Neural crest cell (in vitro differentiated cells): ENCODE results near the gene HLA-DOB. TPM values are rescaled to one million over a fixed set of nuclear protein-coding genes. Genes with fewer than 3 reads are reported as not detected.

Experiments
- DNase-seq: peaks from one replicate; pipeline ENCODE4 v3.0.0; 2021; ENCODE audit warnings: low read depth, mixed read lengths, low spot score
- H3K27ac Mint-ChIP-seq: one replicate; pipeline ENCODE4 v1.8.0; 2021; ENCODE audit warnings: mild to moderate bottlenecking, mixed read lengths; ENCODE audit not compliant: unreplicated experiment
- H3K27me3 Mint-ChIP-seq: 2 replicates; pipeline ENCODE4 v1.8.0; 2021; ENCODE audit warnings: low read depth, mild to moderate bottlenecking, mixed read lengths
- H3K36me3 Mint-ChIP-seq: 2 replicates; pipeline ENCODE4 v1.8.0; 2021; ENCODE audit warnings: low read depth, mild to moderate bottlenecking, mixed read lengths
- H3K4me1 Mint-ChIP-seq: 2 replicates; pipeline ENCODE4 v1.8.0; 2021; ENCODE audit warnings: mixed read lengths
- H3K4me3 Mint-ChIP-seq: one replicate; pipeline ENCODE4 v1.8.0; 2021; ENCODE audit warnings: mild to moderate bottlenecking, mixed read lengths
- H3K9me3 Mint-ChIP-seq: 2 replicates; pipeline ENCODE4 v1.8.0; 2021; ENCODE audit warnings: mixed read lengths
- total RNA-seq: library from RNA; stranded (reverse); gene quantifications from 2 replicates; pipeline ENCODE4 v1.2.1, GENCODE V29; 2021
- TF ChIP-seq, protein P1 (sequence below): fragments of 200-600 bp; sonication (generic); conservative IDR thresholded peaks from 2 replicates; pipeline ENCODE4 v1.5.0; 2021; ENCODE audit warnings: antibody characterized with exemption, mild to moderate bottlenecking

HLA-DOB gene
- total RNA-seq, 1 donor from 2014 or later: 0.28 TPM

GRCh38 chr6:32837651-32838113 lies 20.9 kb upstream of the HLA-DOB start:
- no peaks in the 10 kb centered on the region for H3K36me3 Mint-ChIP-seq
- TF ChIP-seq, protein P1, sequence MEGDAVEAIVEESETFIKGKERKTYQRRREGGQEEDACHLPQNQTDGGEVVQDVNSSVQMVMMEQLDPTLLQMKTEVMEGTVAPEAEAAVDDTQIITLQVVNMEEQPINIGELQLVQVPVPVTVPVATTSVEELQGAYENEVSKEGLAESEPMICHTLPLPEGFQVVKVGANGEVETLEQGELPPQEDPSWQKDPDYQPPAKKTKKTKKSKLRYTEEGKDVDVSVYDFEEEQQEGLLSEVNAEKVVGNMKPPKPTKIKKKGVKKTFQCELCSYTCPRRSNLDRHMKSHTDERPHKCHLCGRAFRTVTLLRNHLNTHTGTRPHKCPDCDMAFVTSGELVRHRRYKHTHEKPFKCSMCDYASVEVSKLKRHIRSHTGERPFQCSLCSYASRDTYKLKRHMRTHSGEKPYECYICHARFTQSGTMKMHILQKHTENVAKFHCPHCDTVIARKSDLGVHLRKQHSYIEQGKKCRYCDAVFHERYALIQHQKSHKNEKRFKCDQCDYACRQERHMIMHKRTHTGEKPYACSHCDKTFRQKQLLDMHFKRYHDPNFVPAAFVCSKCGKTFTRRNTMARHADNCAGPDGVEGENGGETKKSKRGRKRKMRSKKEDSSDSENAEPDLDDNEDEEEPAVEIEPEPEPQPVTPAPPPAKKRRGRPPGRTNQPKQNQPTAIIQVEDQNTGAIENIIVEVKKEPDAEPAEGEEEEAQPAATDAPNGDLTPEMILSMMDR: no peak
- H3K9me3 Mint-ChIP-seq: no peaks in the 10 kb centered on the region
- no peak for DNase-seq
- H3K4me1 Mint-ChIP-seq: peaks cover 12% of the 10 kb centered on the region
- no peak overlapping the region for H3K27ac Mint-ChIP-seq
- H3K27me3 Mint-ChIP-seq: peaks cover 24% of the 10 kb centered on the region
- H3K4me3 Mint-ChIP-seq: peak overlapping the region; percentile 95

DNA sequence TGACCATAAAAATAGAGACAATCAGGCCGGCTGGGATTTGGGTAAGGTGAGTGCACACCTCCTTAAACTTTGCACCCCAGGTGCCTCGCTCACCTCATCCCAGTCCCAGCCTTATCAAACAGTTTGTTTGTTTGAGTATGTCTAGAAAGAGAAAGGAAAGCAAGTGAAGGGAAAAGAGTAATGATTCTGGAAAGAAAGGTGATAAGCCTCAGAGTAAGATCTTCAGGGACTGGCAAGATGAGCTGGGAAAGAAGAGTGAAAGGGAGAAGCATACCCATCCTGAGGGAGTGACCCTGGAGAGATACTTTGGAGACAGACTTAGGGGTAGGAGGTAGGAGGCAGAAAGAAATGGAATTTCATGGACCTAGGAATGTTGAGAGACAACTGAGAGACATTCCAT lies 20.1 kb upstream of the HLA-DOB start:
- Mint-ChIP-seq H3K4me3 (peak overlapping the region; percentile 95), H3K9me3 (no peaks in the 10 kb centered on the region), H3K36me3 (no peaks in the 10 kb centered on the region), H3K27ac (no peak overlapping the region), H3K4me1 (peaks cover 12% of the 10 kb centered on the region), H3K27me3 (peaks cover 16% of the 10 kb centered on the region)
- TF ChIP-seq, protein P1: no peak
- no peak for DNase-seq

DNA sequence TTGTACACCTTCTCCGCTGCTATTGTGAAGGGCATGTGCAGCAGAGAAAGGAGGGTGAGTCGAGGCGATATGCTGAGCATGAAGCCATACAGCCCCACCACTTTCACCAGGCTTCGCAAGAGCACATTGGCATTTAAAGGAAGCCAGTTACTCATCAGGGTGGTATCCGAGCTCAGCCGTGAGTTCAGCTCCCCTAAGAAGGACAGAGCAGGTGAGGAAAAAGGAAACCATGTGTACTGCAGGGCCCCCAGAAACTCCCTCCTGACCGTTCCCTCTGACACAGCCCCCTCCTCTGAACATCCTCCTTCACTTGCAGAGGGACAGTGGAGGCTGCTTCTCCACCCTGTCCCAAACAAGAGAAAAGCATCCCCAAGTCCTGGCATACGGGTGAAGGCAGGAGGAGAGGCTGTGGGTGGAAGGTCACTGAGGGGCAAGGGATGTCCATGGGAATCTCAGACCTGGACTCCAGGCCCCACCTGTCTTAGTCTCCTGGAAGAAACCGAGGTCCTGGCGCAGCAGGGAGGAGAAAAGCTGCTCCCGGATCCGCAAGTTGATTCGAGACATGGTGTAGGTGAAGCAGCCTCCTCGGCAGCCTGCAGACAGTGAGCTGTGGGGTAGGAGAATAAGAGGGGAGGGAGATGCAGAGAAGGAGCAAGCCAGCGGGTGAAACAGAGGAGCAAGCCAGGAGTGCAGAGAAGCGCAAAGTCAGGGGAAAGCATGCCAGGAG lies 18.5 kb upstream of the HLA-DOB start:
- TF ChIP-seq, protein P1: no peak
- no peak overlapping the region for H3K27ac Mint-ChIP-seq
- DNase-seq: no peak
- peak overlapping the region; percentile 68 for H3K4me3 Mint-ChIP-seq
- H3K27me3 Mint-ChIP-seq: peaks cover 6% of the 10 kb centered on the region
- H3K9me3 Mint-ChIP-seq: no peaks in the 10 kb centered on the region
- H3K36me3 Mint-ChIP-seq: no peaks in the 10 kb centered on the region
- H3K4me1 Mint-ChIP-seq: peaks cover 12% of the 10 kb centered on the region

- Mint-ChIP-seq H3K36me3 (no peaks in the 10 kb centered on the region), H3K4me1 (peaks cover 12% of the 10 kb centered on the region), H3K4me3 (no peak overlapping the region), H3K27ac (no peak overlapping the region), H3K27me3 (peaks cover 3% of the 10 kb centered on the region), H3K9me3 (no peaks in the 10 kb centered on the region)
- TF ChIP-seq, protein P1: no peak
- no peak for DNase-seq
Measured at GRCh38 chr6:32833664-32834063, 16.9 kb upstream of the HLA-DOB start.

DNA sequence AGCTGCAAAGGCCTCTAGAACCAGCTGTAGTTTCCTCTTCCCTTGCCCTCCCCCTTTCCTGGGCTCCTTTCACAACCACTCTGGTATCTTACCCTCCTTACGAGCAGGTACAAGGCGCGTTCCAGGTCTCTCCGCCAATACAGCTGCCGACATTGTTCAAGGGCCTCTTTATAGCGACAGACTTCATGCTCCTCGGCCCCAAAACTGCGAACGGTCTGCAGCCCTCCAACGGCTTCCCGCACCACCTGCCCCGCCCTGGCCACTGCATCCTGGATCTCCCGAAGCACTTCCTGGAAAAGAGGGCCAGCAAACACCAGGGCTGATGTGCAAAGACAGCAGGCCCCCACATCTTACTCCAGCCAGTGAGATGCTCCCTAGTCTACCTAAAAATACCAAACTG lies 15.7 kb upstream of the HLA-DOB start:
- Mint-ChIP-seq H3K27ac (no peak overlapping the region), H3K27me3 (peaks cover 3% of the 10 kb centered on the region), H3K9me3 (no peaks in the 10 kb centered on the region), H3K36me3 (no peaks in the 10 kb centered on the region), H3K4me1 (peaks cover 10% of the 10 kb centered on the region), H3K4me3 (no peak overlapping the region)
- no peak for DNase-seq
- TF ChIP-seq, protein P1: no peak
